A549 (cell line): ENCODE data around the gene DCAKD.

ENCODE experiments used
- CTCF ChIP-seq: fragments of >200 bp; sonication (Bioruptor Twin); formaldehyde crosslinking; IDR thresholded peaks from 3 replicates; pipeline ENCODE4 v1.5.1; 2016
- EP300 ChIP-seq, 2 experiments: fragments of >200 bp; sonication (Bioruptor Twin); formaldehyde crosslinking; IDR thresholded peaks; 2 replicates in 1 of 2; 3 replicates in 1 of 2; pipeline ENCODE4 v1.6.1; 2016 to 2017
- HOXB5 ChIP-seq: fragments of 250-450 bp; sonication (Bioruptor Pico); IDR thresholded peaks from 2 replicates; pipeline ENCODE4 v1.5.0; 2020; ENCODE audit warnings: mild to moderate bottlenecking, moderate library complexity
- JUN ChIP-seq, 2 experiments: fragments of >200 bp; sonication (Bioruptor Twin); formaldehyde crosslinking; IDR thresholded peaks; 2 replicates in 1 of 2; 3 replicates in 1 of 2; pipeline ENCODE4 v1.6.1; 2016 to 2017
- NFE2L2 ChIP-seq: fragments of 150-350 bp; conservative IDR thresholded peaks from 2 replicates; pipeline ENCODE4 v1.6.1; 2014; ENCODE audit warnings: low read length
- NPAS2 ChIP-seq: fragments of 250-450 bp; sonication (Bioruptor Pico); IDR thresholded peaks from 2 replicates; pipeline ENCODE4 v1.8.0; 2022; ENCODE audit warnings: mild to moderate bottlenecking, moderate library complexity, borderline replicate concordance
- PBX3 ChIP-seq: IDR thresholded peaks from 2 replicates; pipeline ENCODE4 v1.6.1; 2012
- PHF8 ChIP-seq: fragments of 200-600 bp; sonication (generic); IDR thresholded peaks from 2 replicates; pipeline ENCODE4 v1.6.1; 2016; ENCODE audit warnings: low read depth, mild to moderate bottlenecking, antibody characterized with exemption, moderate library complexity, borderline replicate concordance
- POLR2A ChIP-seq: IDR thresholded peaks from 2 replicates; pipeline ENCODE4 v1.6.1; 2012; ENCODE audit warnings: mild to moderate bottlenecking, low read length
- RARB ChIP-seq: fragments of 250-450 bp; sonication (Bioruptor Pico); IDR thresholded peaks from 2 replicates; pipeline ENCODE4 v1.8.0; 2021; ENCODE audit warnings: mild to moderate bottlenecking, moderate library complexity
- REST ChIP-seq: fragments of 200-600 bp; sonication (generic); IDR thresholded peaks from 2 replicates; pipeline ENCODE4 v1.6.1; 2016; ENCODE audit warnings: antibody characterized with exemption, mild to moderate bottlenecking, moderate library complexity
- SMC3 ChIP-seq: fragments of >200 bp; sonication (Bioruptor Twin); formaldehyde crosslinking; IDR thresholded peaks from 3 replicates; pipeline ENCODE4 v1.6.1; 2018; ENCODE audit warnings: inconsistent platforms
- ZSCAN20 ChIP-seq: fragments of 250-450 bp; sonication (Bioruptor Pico); IDR thresholded peaks from 2 replicates; pipeline ENCODE4 v1.8.0; 2022; ENCODE audit warnings: mild to moderate bottlenecking, moderate library complexity
- TF ChIP-seq, protein P1 (sequence below): IDR thresholded peaks from 2 replicates; pipeline ENCODE4 v1.6.1; 2012

DNA sequence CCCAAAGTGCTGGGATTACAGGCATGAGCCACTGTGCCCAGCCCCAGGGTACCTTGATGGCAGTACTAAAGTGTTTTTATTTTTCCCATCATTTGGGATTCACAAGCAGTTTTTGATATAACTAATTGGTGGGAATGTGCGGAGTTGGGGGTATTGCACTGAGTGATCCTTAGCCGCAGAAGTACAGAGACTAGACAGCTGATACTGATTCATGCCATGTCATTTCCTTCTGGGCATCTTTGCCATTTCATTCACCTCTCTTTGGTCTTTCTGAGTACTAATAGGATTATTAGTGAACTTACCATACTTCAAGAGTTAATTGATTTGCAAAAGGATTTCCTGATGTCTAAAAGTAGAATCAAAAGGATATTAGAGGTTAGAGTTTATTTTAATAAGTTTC is 19.4 kb upstream of the DCAKD start:
- TF ChIP-seq EP300 (IDR thresholded peaks at IDR 0.05) (no peak), CTCF (no peak), REST (no peak), ZSCAN20 (CRISPR knock-in tag) (no peak), PHF8 (no peak), HOXB5 (no peak), SMC3 (no peak), POLR2A (no peak), JUN (IDR thresholded peaks at IDR 0.05) (no peak), NFE2L2 (no peak), PBX3 (no peak), NPAS2 (no peak), RARB (CRISPR knock-in tag) (no peak)
- TF ChIP-seq, protein P1, sequence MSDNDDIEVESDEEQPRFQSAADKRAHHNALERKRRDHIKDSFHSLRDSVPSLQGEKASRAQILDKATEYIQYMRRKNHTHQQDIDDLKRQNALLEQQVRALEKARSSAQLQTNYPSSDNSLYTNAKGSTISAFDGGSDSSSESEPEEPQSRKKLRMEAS, result no peak
